ENCODE measurements around the gene PCNT. TPM values are rescaled to one million over a fixed set of nuclear protein-coding genes. Genes with fewer than 3 reads are reported as not detected.

PCNT gene
- total and polyA plus RNA-seq, 9 of the 15 experiments (the other 6 are each of a cell fraction or from before 2014, with no cell fraction given), result 9.1 to 53.5 (median 31.3) TPM

- TF ChIP-seq ZKSCAN3 (CRISPR knock-in tag; IDR thresholded peaks at IDR 0.05) (no peak), FOXP4 (CRISPR knock-in tag; IDR thresholded peaks at IDR 0.05; ENCODE audit: borderline replicate concordance) (no peak), ETV5 (CRISPR knock-in tag; IDR thresholded peaks at IDR 0.05; ENCODE audit: low read depth) (no peak)
These were observed 53.0 kb downstream of the PCNT start (continued) for GRCh38 chr21:46376856-46377453.

- Histone ChIP-seq H2AFZ (ENCODE audit: low read depth, low read length) (no peak overlapping the region), H3K9me3 (replicated peaks; ENCODE audit: control insufficient read depth, insufficient read depth, low read depth, low read length) (peaks cover 10% of the 10 kb centered on the region; the same call in 1 of the 2 replicates), H3K27me3 (ENCODE audit: control insufficient read depth in 2 of 2, insufficient read depth in 2 of 2, low read length in 2 of 2) (no peaks in the 10 kb centered on the region), H3K79me2 (ENCODE audit: control insufficient read depth, insufficient read depth, low read length) (peaks cover 51% of the 10 kb centered on the region), H3K4me1 (replicated peaks in 1 of 2; ENCODE audit: control insufficient read depth in 2 of 2, insufficient read depth in 2 of 2, low read length in 2 of 2) (peaks cover 0 to 13% of the 10 kb centered on the region in 2 experiments; a peak in 1 of 5 replicates), H3K36me3 (ENCODE audit: control insufficient read depth, insufficient read depth, low read length) (peaks cover 49% of the 10 kb centered on the region), H4K20me1 (replicated peaks; ENCODE audit: control insufficient read depth, insufficient read depth, low read length) (no peaks in the 10 kb centered on the region), H3K4me2 (ENCODE audit: insufficient read depth, low read length) (no peak overlapping the region), H3K9me1 (ENCODE audit: control insufficient read depth, insufficient read depth, low read length) (no peaks in the 10 kb centered on the region), H3K27ac (ENCODE audit: extremely low read depth, low read depth, low read length) (no peak overlapping the region), H3K4me3 (no peak overlapping the region), H3K9ac (ENCODE audit: insufficient read depth in 1 of 2, low read depth in 2 of 2, low read length in 2 of 2) (no peak overlapping the region)
- BruUV-seq (replicated peaks), result no TSS peak
- intact Hi-C loops (cut with micrococcal nuclease), result no loop called here
- in situ Hi-C loops (cut with MboI), result no loop called here
- ChIA-PET CTCF (ENCODE audit: low intra/inter-chr PET ratio) (no interaction called here), POLR2A (no interaction called here)
- WGBS (ENCODE audit: insufficient coverage, low coverage, missing lambda C conversion rate), result 96% methylated on average over 14 of the region's 14 CpGs
- FAIRE-seq (no peak), ATAC-seq (no peak), DNase-seq (ENCODE audit: extremely low read depth in 1 of 4, low spot score in 3 of 4) (no peak)
- TF ChIP-seq JUN (IDR thresholded peaks at IDR 0.05; ENCODE audit: borderline replicate concordance, low read depth, low read length) (no peak), JUN (CRISPR knock-in tag; IDR thresholded peaks at IDR 0.05; ENCODE audit: borderline replicate concordance) (no peak), KLF13 (tag; IDR thresholded peaks at IDR 0.05; ENCODE audit: borderline replicate concordance, low read depth) (no peak), HES1 (IDR thresholded peaks at IDR 0.05; ENCODE audit: low read depth) (no peak), ZNF77 (CRISPR knock-in tag; IDR thresholded peaks at IDR 0.05) (no peak), NFRKB (IDR thresholded peaks at IDR 0.05; ENCODE audit: low read depth) (no peak), TCF7L2 (IDR thresholded peaks at IDR 0.05; ENCODE audit: low read depth, low read length) (no peak), ZNF217 (CRISPR knock-in tag; IDR thresholded peaks at IDR 0.05) (no peak), HNRNPLL (IDR thresholded peaks at IDR 0.05; ENCODE audit: low read depth, low read length, poor library complexity, severe bottlenecking) (no peak), ZNF655 (CRISPR knock-in tag; IDR thresholded peaks at IDR 0.05) (no peak), RBM15 (IDR thresholded peaks at IDR 0.05; ENCODE audit: insufficient read depth, low read length) (no peak), ADNP (tag; IDR thresholded peaks at IDR 0.05) (no peak), SNIP1 (IDR thresholded peaks at IDR 0.05; ENCODE audit: low read depth) (no peak)
These were observed 53.8 kb downstream of the PCNT start for GRCh38 chr21:46377789-46378188.
